ENCODE data around the gene FIG4.

GRCh38 chr6:109799129-109799528, 108.0 kb downstream of the FIG4 start:
- TF ChIP-seq POLR2A (IDR thresholded peaks at IDR 0.05; ENCODE audit: low read depth, low read length) (no peak), POLR2AphosphoS5 (IDR thresholded peaks at IDR 0.05; ENCODE audit: low read depth, low read length) (no peak), TAF1 (IDR thresholded peaks at IDR 0.05; ENCODE audit: borderline replicate concordance, low read depth, low read length) (no peak)

Measured in GM12892 (cell line).